ENCODE data around the gene RBM3.

The RBM3 gene

GRCh38 chrX:48591255-48591791 is 17.0 kb downstream of the RBM3 start:
- Mint-ChIP-seq H3K27me3 (ENCODE audit: low read depth) (no peaks in the 10 kb centered on the region), H3K4me1 (ENCODE audit: low read depth) (no peaks in the 10 kb centered on the region), H3K36me3 (ENCODE audit: low read depth) (no peaks in the 10 kb centered on the region), H3K4me3 (no peak overlapping the region), H3K9me3 (no peaks in the 10 kb centered on the region), H3K27ac (no peak overlapping the region)
- no peak for DNase-seq (ENCODE audit: low spot score)

GRCh38 chrX:48592971-48593370 is 18.7 kb downstream of the RBM3 start:
- H3K4me3 Mint-ChIP-seq: no peak overlapping the region
- H3K27ac Mint-ChIP-seq: no peak overlapping the region
- no peak for DNase-seq (ENCODE audit: low spot score)
- H3K9me3 Mint-ChIP-seq: no peaks in the 10 kb centered on the region
- no peaks in the 10 kb centered on the region for H3K27me3 Mint-ChIP-seq (ENCODE audit: low read depth)
- H3K4me1 Mint-ChIP-seq (ENCODE audit: low read depth): peaks cover 2% of the 10 kb centered on the region
- H3K36me3 Mint-ChIP-seq (ENCODE audit: low read depth): no peaks in the 10 kb centered on the region

- no peak overlapping the region for H3K4me3 Mint-ChIP-seq
- H3K27me3 Mint-ChIP-seq (ENCODE audit: low read depth): no peaks in the 10 kb centered on the region
- no peak for DNase-seq (ENCODE audit: low spot score)
- H3K4me1 Mint-ChIP-seq (ENCODE audit: low read depth): peaks cover 5% of the 10 kb centered on the region
- no peak overlapping the region for H3K27ac Mint-ChIP-seq
- no peaks in the 10 kb centered on the region for H3K9me3 Mint-ChIP-seq
- peaks cover 6% of the 10 kb centered on the region for H3K36me3 Mint-ChIP-seq (ENCODE audit: low read depth)
Measured at GRCh38 chrX:48595929-48596328, 21.6 kb downstream of the RBM3 start.

DNA sequence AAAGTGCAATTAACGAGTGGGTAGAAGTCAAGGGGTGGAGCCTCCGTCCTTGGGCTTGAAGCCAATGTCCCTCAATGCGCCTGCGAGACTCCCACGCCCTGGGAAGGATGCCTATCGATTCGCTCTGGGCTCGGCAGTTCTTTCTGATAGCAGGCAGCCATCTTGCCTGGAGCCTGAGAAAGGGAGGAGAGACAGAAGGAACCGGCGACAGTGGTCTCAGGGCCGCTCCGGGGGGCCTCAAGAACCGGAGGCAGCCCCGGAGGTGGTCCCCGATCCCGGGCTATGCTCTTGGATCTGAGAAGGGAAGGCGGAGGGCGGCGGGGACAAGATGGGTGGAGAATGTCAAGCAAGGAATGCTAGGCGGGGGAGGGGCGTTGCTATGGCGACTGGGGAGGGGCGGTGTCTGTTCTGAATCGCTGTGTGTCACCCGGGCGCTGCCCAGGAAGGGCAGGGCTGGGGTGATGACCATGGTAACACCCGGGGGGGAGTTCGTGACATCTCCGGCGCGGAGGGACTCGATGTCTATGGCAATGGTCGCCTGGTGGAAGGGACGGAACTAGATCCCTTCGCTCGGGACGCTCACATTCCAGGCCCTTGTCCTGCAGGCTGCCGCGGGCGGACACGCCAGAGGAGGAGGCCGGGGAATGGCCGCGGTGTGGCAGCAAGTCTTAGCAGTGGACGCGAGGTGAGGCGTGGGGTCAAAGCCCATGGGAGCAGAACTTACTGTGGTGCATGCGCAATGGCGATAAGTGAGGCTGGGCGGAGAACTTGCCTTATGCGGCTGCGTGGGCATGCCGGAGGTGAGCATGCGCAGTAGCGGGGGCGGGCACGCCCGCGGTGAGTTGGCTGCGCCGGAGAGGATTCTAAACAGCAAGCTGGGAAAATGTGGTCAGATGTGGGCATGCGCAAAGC is 23.3 kb downstream of the RBM3 start, which contains the start of gene WDR13:
WDR13 (plus strand) TSS at position 140 of the 912 bp plus-strand sequence; CDS start at position 645, 505 bp downstream.
- H3K27ac Mint-ChIP-seq: peak within 1 kb of the TSS; percentile 99
- H3K9me3 Mint-ChIP-seq: no peaks in the 10 kb centered on the region
- H3K27me3 Mint-ChIP-seq (ENCODE audit: low read depth): no peaks in the 10 kb centered on the region
- peaks cover 8% of the 10 kb centered on the region for H3K36me3 Mint-ChIP-seq (ENCODE audit: low read depth)
- peak; percentile 87 for DNase-seq (ENCODE audit: low spot score)
- peaks cover 5% of the 10 kb centered on the region for H3K4me1 Mint-ChIP-seq (ENCODE audit: low read depth)
- H3K4me3 Mint-ChIP-seq: peak within 1 kb of the TSS; percentile 97

- Mint-ChIP-seq H3K27me3 (ENCODE audit: low read depth) (no peaks in the 10 kb centered on the region), H3K27ac (no peak overlapping the region), H3K36me3 (ENCODE audit: low read depth) (peaks cover 10% of the 10 kb centered on the region), H3K4me3 (peak overlapping the region; percentile 97), H3K4me1 (ENCODE audit: low read depth) (peaks cover 5% of the 10 kb centered on the region), H3K9me3 (no peaks in the 10 kb centered on the region)
- DNase-seq (ENCODE audit: low spot score): no peak
Measured at GRCh38 chrX:48598614-48599013, 24.3 kb downstream of the RBM3 start.

- Mint-ChIP-seq H3K9me3 (no peaks in the 10 kb centered on the region), H3K27ac (no peak overlapping the region), H3K4me3 (no peak overlapping the region), H3K4me1 (ENCODE audit: low read depth) (peaks cover 5% of the 10 kb centered on the region), H3K36me3 (ENCODE audit: low read depth) (peaks cover 10% of the 10 kb centered on the region), H3K27me3 (ENCODE audit: low read depth) (no peaks in the 10 kb centered on the region)
- DNase-seq (ENCODE audit: low spot score): no peak
Measured at GRCh38 chrX:48599341-48599740, 25.1 kb downstream of the RBM3 start.

- no peak overlapping the region for H3K4me3 Mint-ChIP-seq
- H3K4me1 Mint-ChIP-seq (ENCODE audit: low read depth): peaks cover 5% of the 10 kb centered on the region
- H3K27ac Mint-ChIP-seq: no peak overlapping the region
Measured at GRCh38 chrX:48600226-48600625, 25.9 kb downstream of the RBM3 start.

DNA sequence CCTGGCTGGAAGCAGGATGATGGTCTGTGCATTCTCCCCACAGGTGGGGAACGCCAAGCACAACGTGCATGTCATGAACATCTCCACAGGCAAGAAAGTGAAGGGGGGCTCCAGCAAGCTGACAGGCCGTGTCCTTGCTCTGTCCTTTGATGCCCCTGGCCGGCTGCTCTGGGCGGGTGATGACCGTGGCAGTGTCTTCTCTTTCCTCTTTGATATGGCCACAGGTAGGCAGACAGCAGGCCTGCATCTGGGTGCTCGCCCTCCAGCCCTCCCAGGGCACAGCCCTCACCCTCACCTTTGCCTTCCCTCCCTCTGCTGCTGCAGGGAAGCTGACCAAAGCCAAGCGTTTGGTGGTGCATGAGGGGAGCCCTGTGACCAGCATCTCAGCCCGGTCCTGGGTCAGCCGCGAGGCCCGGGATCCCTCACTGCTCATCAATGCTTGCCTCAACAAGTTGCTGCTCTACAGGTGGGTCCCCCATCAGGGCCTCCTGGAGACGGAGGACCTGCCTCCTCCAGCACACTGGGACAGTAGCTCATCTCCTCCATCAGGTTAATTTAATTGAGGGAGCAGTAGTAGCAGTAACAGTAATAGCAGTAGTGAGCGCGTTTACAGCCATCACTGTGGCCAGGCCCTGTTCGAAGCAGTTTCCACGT is 27.6 kb downstream of the RBM3 start:
- Mint-ChIP-seq H3K4me1 (ENCODE audit: low read depth) (peaks cover 5% of the 10 kb centered on the region), H3K9me3 (no peaks in the 10 kb centered on the region), H3K36me3 (ENCODE audit: low read depth) (peaks cover 13% of the 10 kb centered on the region), H3K27me3 (ENCODE audit: low read depth) (no peaks in the 10 kb centered on the region), H3K27ac (no peak overlapping the region), H3K4me3 (no peak overlapping the region)
- DNase-seq (ENCODE audit: low spot score): no peak

More at GRCh38 chrX:48600226-48600625, 25.9 kb downstream of the RBM3 start:
- DNase-seq (ENCODE audit: low spot score): no peak
- Mint-ChIP-seq H3K9me3 (no peaks in the 10 kb centered on the region), H3K36me3 (ENCODE audit: low read depth) (peaks cover 12% of the 10 kb centered on the region), H3K27me3 (ENCODE audit: low read depth) (no peaks in the 10 kb centered on the region)

- H3K4me3 Mint-ChIP-seq: no peak overlapping the region
- H3K27me3 Mint-ChIP-seq (ENCODE audit: low read depth): no peaks in the 10 kb centered on the region
- H3K9me3 Mint-ChIP-seq: no peaks in the 10 kb centered on the region
- no peak for DNase-seq (ENCODE audit: low spot score)
- peaks cover 7% of the 10 kb centered on the region for H3K36me3 Mint-ChIP-seq (ENCODE audit: low read depth)
- no peaks in the 10 kb centered on the region for H3K4me1 Mint-ChIP-seq (ENCODE audit: low read depth)
- H3K27ac Mint-ChIP-seq: no peak overlapping the region
Measured at GRCh38 chrX:48604701-48605100, 30.4 kb downstream of the RBM3 start.

DNA sequence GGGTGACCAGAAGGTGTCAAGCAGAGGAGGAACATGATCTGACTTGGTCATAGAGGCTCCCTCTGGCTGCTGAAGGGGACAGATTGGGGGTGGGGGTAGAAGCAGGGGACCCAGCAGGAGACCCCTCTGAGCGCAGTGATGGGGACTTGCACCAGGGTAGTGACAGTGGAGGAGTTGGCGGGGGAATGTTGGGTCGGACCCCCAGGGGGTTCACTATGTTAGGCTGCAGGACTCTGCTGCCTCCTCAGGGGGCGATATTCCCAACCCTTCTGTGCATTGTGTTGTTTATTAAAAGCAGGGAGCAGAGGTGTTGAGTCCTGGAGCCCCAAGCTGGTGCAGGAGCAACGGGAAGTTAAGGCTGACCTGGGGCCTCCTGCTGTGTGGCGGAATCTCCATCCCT is 31.8 kb downstream of the RBM3 start:
- Mint-ChIP-seq H3K27me3 (ENCODE audit: low read depth) (no peaks in the 10 kb centered on the region), H3K9me3 (no peaks in the 10 kb centered on the region), H3K27ac (no peak overlapping the region), H3K4me1 (ENCODE audit: low read depth) (no peaks in the 10 kb centered on the region), H3K36me3 (ENCODE audit: low read depth) (peaks cover 7% of the 10 kb centered on the region), H3K4me3 (no peak overlapping the region)
- DNase-seq (ENCODE audit: low spot score): no peak

GRCh38 chrX:48611703-48612102 is 37.4 kb downstream of the RBM3 start:
- no peaks in the 10 kb centered on the region for H3K9me3 Mint-ChIP-seq
- no peak overlapping the region for H3K27ac Mint-ChIP-seq
- DNase-seq (ENCODE audit: low spot score): no peak
- peaks cover 4% of the 10 kb centered on the region for H3K27me3 Mint-ChIP-seq (ENCODE audit: low read depth)
- H3K4me1 Mint-ChIP-seq (ENCODE audit: low read depth): no peaks in the 10 kb centered on the region
- H3K36me3 Mint-ChIP-seq (ENCODE audit: low read depth): no peaks in the 10 kb centered on the region
- H3K4me3 Mint-ChIP-seq: no peak overlapping the region

DNA sequence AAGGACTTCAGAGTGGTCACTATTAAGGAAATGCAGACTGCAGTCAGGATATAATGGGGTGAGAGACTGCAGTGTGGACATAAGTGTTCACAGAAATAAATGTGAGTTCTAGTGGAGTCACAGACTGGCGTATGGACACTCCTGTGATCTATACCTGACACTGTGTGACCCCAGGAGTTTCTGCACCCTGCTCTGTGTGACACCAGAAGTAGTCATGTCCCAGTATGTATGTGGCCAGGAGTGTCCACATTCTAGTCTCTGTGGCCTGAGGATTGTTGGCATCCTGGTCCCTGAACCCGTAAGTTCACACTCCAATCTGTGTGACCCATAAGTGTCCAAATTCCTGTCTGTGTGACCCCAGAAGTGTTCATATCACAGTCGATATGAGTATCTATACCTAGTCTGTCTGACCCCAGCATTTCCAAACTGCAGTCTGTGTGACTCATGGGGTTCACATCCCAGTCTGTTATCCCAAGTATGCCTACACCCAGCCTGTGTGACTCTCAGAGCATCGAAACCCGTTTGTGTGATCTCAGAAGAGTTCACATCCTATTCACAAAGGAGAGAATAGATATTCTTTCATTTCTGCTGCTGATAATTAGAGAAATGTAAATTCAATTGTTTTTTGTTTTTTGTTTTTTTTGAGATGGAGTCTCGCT is 39.3 kb downstream of the RBM3 start:
- Mint-ChIP-seq H3K36me3 (ENCODE audit: low read depth) (no peaks in the 10 kb centered on the region), H3K4me1 (ENCODE audit: low read depth) (no peaks in the 10 kb centered on the region), H3K27ac (no peak overlapping the region), H3K9me3 (no peaks in the 10 kb centered on the region), H3K4me3 (no peak overlapping the region), H3K27me3 (ENCODE audit: low read depth) (peaks cover 6% of the 10 kb centered on the region)
- DNase-seq (ENCODE audit: low spot score): no peak

DNA sequence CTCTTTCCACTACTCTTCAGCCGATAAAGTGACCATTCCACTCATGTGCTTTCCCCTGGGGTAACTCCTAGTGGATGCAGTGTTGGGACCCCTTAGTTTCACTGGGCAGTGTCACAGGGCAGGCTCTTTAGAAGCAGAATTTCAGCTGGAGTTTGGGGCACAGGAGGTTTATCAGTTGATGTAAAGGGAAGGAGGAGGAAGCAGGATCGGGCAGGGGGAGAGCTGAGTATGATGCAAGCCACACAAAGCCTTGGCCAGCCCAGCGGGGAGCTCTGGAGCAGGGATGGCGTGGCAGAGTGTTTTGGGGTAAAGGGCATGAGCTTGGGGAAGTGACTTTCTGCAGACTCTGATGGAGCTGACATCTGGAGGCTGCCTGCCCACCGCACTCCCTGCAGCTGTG is 42.3 kb downstream of the RBM3 start:
- no peak overlapping the region for H3K4me3 Mint-ChIP-seq
- H3K27ac Mint-ChIP-seq: no peak overlapping the region
- no peaks in the 10 kb centered on the region for H3K36me3 Mint-ChIP-seq (ENCODE audit: low read depth)
- DNase-seq (ENCODE audit: low spot score): no peak
- no peaks in the 10 kb centered on the region for H3K4me1 Mint-ChIP-seq (ENCODE audit: low read depth)
- H3K27me3 Mint-ChIP-seq (ENCODE audit: low read depth): peaks cover 6% of the 10 kb centered on the region
- H3K9me3 Mint-ChIP-seq: no peaks in the 10 kb centered on the region

Data from T-helper 2 cell treated with Interferon-gamma antibody and Interleukin-4, amounts not matched to agents 5 μg/mL and 100 μg/mL, for 36 hours (primary cell).